HG03066 (cell line): ENCODE measurements around the gene EXOG.

Experiments
- ATAC-seq: cut with Tn5 transposase; IDR thresholded peaks from one replicate; pipeline ENCODE4 v1.9.1; 2021; ENCODE audit warnings: low read depth; ENCODE audit not compliant: unreplicated experiment

EXOG gene

GRCh38 chr3:38542401-38543298 is 46.5 kb downstream of the EXOG start:
- ATAC-seq: no peak

DNA sequence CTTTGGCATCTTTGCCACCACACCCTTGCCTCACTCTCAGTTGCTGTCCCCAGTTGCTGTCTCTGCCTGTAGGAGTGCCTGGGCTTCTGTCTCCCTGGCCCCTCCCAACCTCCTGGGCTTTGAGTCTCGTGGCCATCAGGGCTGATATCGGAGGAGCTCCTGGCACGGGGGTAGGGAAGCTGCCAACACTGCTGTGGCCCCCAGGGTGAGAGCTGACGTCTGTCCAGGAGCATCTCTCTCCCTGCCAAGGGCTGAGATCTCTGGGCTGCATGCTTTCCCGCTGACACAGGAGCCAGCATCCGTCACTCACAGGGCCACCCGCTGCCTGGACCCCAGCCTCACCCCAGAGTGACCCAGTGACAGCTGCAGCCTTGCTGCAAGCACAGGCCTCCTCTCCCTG is 47.4 kb downstream of the EXOG start:
- ATAC-seq: no peak

GRCh38 chr3:38544926-38545325 is 48.8 kb downstream of the EXOG start:
- no peak for ATAC-seq

GRCh38 chr3:38545550-38545949 is 49.4 kb downstream of the EXOG start:
- no peak for ATAC-seq

DNA sequence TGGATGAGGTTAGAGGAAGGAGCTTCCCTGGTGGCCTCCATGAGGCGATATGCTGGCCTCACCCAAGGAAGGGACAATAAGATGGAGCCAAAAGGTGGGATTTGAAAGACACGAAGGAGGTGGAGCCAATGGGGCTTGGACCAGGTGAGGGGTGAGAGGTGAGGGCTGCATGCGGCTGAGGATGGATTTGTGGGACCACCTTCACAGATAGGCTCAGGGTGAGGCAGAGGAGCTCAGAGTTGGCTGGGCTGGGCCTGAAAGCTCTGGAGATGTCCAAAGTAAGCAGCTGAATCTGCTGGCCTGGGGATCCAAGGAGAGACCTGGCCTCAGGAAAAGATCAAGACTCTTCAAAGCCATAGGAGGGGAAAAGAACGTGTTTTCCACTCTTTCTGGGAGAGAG is 49.8 kb downstream of the EXOG start:
- ATAC-seq: no peak

DNA sequence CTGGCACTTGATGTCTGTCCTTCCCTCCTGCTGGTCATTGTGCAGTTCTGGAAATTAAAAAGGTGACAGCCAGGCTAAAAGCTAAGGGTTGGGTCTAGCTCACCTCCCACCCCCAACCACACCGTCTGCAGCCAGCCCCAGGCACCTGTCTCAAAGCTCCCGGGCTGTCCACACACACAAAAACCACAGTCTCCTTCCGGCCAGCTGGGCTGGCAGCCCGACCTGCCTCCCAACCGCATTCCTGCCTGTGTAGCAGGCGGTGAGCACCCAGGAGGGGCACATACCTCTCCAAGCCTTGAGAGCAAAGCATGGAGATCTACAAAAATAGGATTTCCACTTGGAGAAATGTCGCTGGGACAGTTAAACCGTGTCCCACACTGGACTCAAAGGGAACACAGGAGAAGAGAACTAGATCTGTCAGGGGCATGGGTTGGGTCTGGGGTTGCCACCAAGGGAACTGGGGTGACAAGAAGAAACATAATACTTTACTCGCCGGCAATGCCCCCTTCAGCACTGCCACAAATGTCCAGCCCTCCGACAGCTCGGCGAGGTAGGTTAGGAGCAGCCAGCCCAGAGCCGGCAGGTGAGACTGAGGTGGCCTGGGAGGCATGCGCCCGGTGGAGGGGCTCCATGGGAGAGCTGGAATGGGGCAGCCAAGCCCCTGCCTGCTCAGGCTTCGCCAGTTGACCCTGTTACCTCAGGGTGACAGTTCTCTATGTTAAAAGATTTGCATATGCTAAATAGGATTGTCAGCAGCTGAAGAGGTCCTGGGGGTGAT is 52.2 kb downstream of the EXOG start:
- ATAC-seq: no peak

- ATAC-seq: no peak
Measured at GRCh38 chr3:38549082-38549481, 52.9 kb downstream of the EXOG start.

DNA sequence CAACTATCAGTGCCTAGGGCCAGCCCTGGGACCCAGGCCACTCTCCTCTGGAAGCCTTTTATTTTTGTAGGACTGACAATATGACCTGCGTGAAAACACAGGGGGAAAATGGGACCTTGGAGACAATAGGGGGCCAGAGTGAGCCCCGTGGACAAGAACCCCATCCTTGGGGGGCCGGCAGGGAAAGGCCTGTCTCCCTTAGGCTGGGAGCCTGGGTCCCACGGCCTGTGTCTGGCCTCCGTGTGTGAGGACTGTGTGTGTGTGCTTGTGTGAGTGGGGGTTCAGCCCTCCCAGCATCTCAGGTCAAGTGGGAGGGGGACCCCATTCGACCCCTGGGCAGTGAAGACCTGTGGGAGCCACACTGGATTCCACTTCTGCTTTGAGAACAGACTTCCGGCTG is 53.3 kb downstream of the EXOG start:
- no peak for ATAC-seq

DNA sequence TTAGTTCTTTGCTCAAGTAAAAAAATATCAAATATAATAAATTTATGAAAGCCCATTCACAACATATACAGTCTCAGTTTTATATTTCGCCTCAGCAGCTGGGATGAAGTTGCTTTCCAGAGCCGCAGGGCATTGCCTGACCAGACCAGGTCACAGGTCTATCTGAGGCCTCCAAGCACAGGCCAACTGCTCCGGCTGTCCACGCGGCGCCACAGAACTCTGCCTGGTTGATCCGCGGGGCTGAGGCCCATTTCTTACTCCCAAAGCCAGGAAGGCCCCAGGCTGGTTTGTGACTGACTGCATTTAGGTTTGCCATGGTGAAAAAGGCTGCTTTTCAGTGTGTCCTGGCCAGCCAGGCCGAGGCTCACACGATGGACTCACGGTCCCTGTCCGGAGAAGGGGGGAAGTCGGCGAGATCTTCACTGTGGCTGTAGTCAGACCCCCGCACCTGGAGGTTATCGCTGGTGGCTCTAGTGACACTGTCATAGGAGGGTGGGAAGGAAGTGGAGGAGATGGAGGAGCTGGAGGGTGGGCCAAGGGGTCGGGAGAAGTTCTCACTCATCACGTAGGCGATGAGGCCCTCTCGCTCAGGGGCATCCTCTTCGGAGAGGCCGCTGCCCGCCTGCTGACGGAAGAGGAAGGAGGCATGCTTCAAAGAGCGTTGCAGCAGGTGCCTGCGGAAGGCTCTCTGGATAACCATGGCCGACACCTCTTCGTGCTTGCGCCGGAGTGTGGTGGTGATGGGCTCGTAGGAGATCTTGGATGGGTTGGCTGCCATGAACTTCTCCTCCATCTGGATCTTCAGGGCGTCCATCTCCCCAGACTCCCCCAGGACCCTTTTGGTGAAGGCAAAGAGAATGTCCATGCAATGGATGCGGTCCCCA is 54.1 kb downstream of the EXOG start:
- no peak for ATAC-seq

- no peak for ATAC-seq
Measured at GRCh38 chr3:38551026-38551832, 55.1 kb downstream of the EXOG start.

DNA sequence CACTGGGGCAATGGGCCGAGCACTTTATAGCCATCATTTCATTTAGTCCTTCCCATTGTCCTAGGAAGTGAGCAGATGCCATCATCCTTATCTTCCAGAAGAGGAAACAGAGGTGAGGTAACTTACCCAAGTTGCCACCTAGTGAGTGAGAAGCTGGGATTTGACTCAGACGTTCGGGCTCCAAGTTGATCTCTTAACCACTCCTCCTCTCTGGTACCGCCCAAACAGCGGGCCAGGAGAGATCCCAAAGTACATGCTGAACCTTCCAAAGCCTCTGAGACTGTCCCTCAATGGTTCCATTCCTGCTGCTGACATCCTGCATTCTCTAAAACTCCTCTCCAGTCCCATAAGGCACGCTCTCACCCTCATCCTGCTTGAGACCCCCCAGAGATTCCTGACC is 56.2 kb downstream of the EXOG start:
- ATAC-seq: no peak

DNA sequence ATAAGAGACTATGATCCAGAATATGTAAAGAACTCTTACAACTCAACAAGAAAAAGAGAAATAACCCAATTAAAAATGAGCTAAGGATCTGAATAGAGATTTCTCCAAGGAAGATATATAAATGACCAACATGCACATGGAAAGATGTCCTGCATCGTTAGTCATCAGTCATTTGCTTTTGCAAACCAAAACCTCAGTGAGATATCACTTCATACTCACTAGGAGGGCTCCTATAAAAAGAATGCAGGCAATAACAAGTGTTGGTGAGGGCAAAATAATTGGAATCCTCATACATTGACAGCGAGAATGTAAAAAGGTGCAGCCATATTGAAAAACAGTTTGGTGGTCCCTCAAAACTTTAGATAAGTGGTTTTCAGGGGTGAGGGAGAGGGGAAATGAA is 56.9 kb downstream of the EXOG start:
- no peak for ATAC-seq

DNA sequence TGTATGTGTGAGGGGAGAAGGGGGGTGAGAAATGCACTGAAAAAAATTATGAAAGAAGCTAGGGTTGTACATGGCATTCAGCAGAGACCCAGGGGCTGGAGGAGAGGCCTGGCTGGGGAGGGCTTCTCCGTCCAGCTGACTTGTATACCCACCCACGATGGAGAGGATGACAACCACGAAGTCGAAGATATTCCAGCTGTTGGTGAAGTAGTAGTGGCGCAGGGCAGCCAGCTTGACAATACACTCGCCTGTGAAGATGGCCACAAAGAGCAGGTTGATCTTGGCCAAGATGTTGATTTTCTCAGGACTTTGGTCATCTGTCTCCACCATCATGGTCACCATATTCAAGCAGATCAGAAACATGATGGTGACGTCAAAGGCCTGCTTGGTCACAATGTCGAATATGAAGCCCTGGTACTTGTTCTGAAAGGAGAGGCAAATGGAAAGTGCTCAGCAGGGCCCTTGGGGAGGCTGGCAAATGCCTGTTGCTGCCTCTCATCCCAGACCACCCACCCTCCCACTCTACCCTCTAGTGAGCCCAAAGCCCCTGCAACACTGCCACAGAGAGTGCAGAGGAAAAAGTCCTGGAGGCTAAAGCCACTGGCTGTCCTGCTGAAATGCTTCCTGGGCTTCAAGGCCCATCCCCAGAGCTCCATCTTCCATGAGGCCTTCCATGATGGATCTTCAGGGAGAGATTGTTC is 58.1 kb downstream of the EXOG start:
- ATAC-seq: no peak

GRCh38 chr3:38555149-38555840 is 59.2 kb downstream of the EXOG start:
- no peak for ATAC-seq

DNA sequence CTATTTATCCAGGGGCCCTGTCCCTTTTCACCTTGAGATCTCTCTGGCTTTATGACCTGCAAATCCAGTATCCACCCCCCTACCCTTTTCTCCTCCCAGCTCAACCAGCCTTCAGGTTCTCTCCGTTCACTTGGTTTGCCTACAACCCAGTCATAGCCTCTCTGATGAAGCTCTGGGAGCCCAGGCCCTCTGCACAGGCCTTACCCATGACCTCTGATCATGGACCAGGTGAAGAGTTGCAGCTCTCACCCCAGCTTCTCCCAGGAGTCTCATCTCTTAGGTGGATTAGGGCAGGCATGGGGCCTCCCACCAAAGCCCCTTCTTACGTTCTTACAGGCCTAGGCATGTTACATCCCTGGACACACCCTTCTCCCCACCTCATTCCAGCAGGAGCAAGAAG is 59.8 kb downstream of the EXOG start:
- no peak for ATAC-seq

DNA sequence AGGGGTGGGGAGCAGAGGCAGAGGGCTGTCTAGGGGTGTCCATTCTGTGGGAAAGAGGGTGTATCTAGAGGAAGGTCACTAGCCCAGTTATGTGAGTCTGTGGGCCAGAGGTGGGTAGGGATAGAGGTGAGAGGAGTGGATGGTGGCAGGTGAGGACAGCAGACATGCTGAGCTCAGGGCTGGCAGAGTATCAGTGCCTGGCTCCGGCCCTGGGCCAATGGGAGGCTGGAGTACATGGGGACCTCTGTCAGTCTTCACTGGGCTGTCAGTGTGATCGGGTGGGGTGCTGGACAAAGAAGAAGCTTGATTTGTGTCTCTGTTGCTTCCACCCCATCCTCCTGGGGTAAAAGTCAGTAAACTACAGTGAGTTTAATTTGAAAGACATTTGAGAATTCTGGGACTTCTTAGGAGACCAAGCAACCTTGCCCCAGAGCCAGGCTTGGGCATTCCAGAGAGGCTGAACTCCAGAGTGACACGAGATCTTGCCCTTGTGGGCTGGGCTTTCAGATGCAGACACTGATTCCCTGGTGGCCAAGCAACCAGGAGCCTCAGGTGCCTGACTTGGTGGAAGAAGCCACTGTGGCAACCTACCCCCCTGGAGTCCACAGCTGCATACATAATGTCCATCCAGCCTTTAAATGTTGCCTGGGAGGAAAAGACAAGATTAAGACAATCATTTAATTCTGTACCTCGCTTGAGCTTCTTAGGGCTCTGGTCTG is 60.7 kb downstream of the EXOG start:
- ATAC-seq: no peak

GRCh38 chr3:38558864-38559263 is 62.7 kb downstream of the EXOG start:
- ATAC-seq: no peak

DNA sequence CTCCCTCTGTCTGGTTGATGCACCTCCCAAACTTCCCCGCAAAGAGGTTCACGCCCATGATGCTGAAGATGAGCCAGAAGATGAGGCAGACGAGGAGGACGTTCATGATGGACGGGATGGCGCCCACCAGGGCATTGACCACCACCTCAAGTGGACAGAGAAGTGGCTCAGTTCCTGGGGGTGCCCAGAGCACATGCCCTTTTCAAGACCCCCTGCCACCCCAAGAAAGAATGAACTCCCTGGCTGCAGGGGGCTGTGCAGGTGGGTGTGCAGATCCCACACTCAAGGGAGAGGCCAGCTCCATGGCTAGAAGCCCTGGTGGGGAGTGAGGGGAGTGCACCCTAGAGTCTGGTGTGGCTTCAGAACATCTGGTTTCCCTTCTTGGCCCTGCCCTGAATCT is 64.1 kb downstream of the EXOG start:
- no peak for ATAC-seq
